Measurements from ENCODE around the gene SEC14L1.

SEC14L1 gene

GRCh38 chr17:77146246-77146632, 5.5 kb downstream of the SEC14L1 start:
- no peak for DNase-seq (ENCODE audit: extremely low read depth, low read depth)
- TF ChIP-seq CTCF (IDR thresholded peaks at IDR 0.05; ENCODE audit: low read depth, low read length, missing control alignments), result no peak
- no peak overlapping the region for H3K4me3 ChIP-seq (replicated peaks; ENCODE audit: low read depth, low read length)

GRCh38 chr17:77146882-77147281, 6.1 kb downstream of the SEC14L1 start:
- DNase-seq (ENCODE audit: extremely low read depth, low read depth), result no peak
- no peak overlapping the region for H3K4me3 ChIP-seq (replicated peaks; ENCODE audit: low read depth, low read length)

GRCh38 chr17:77147357-77147801, 6.6 kb downstream of the SEC14L1 start:
- no peak for DNase-seq (ENCODE audit: extremely low read depth, low read depth)
- H3K4me3 ChIP-seq (replicated peaks; ENCODE audit: low read depth, low read length), result no peak overlapping the region

More at GRCh38 chr17:77146882-77147281, 6.1 kb downstream of the SEC14L1 start:
- no peak for TF ChIP-seq CTCF (IDR thresholded peaks at IDR 0.05; ENCODE audit: low read depth, low read length, missing control alignments)

GRCh38 chr17:77148077-77148939, 7.5 kb downstream of the SEC14L1 start:
- no peak for TF ChIP-seq CTCF (IDR thresholded peaks at IDR 0.05; ENCODE audit: low read depth, low read length, missing control alignments)
- H3K4me3 ChIP-seq (replicated peaks; ENCODE audit: low read depth, low read length), result no peak overlapping the region
- DNase-seq (ENCODE audit: extremely low read depth, low read depth), result no peak

More at GRCh38 chr17:77147357-77147801, 6.6 kb downstream of the SEC14L1 start:
- TF ChIP-seq CTCF (IDR thresholded peaks at IDR 0.05; ENCODE audit: low read depth, low read length, missing control alignments), result no peak

GRCh38 chr17:77148940-77149510, 8.3 kb downstream of the SEC14L1 start:
- no peak overlapping the region for H3K4me3 ChIP-seq (replicated peaks; ENCODE audit: low read depth, low read length)
- TF ChIP-seq CTCF (IDR thresholded peaks at IDR 0.05; ENCODE audit: low read depth, low read length, missing control alignments), result no peak
- DNase-seq (ENCODE audit: extremely low read depth, low read depth), result no peak

- no peak for TF ChIP-seq CTCF (IDR thresholded peaks at IDR 0.05; ENCODE audit: low read depth, low read length, missing control alignments)
- DNase-seq (ENCODE audit: extremely low read depth, low read depth), result no peak
- no peak overlapping the region for H3K4me3 ChIP-seq (replicated peaks; ENCODE audit: low read depth, low read length)
Observed at GRCh38 chr17:77150196-77150595, 9.4 kb downstream of the SEC14L1 start.

Measured in HFF-Myc (cell line).